Rectal smooth muscle tissue (tissue), 1 donor: ENCODE results near the gene RBM20.
"Not testable (repeated sequence)": the region's sequence is repeated elsewhere in the genome, so short reads cannot be mapped to it uniquely, and the experiment has no call there.

Experiments
- H3K27ac ChIP-seq: one replicate; pipeline ENCODE4 v1.7.0; 2013; ENCODE audit warnings: low read depth, low read length, inconsistent platforms
- H3K27me3 ChIP-seq: one replicate; pipeline ENCODE4 v1.7.0; 2013; ENCODE audit warnings: low read length; ENCODE audit not compliant: control insufficient read depth, insufficient read depth
- H3K36me3 ChIP-seq: one replicate; pipeline ENCODE4 v1.7.0; 2013; ENCODE audit warnings: low read length; ENCODE audit not compliant: control insufficient read depth, insufficient read depth
- H3K4me1 ChIP-seq: one replicate; pipeline ENCODE4 v1.7.0; 2013; ENCODE audit warnings: low read length; ENCODE audit not compliant: control insufficient read depth, insufficient read depth
- H3K4me3 ChIP-seq: one replicate; pipeline ENCODE4 v1.7.0; 2013; ENCODE audit warnings: low read length
- H3K9ac ChIP-seq: one replicate; pipeline ENCODE4 v1.7.0; 2013; ENCODE audit warnings: low read length

Gene RBM20

GRCh38 chr10:110695539-110695886, 51.4 kb downstream of the RBM20 start:
- Histone ChIP-seq H3K4me1 (peaks cover 16% of the 10 kb centered on the region), H3K27me3 (no peaks in the 10 kb centered on the region), H3K36me3 (no peaks in the 10 kb centered on the region), H3K27ac (no peak overlapping the region), H3K4me3 (no peak overlapping the region), H3K9ac (no peak overlapping the region)

- Histone ChIP-seq H3K27ac (no peak overlapping the region), H3K4me1 (peaks cover 19% of the 10 kb centered on the region), H3K9ac (no peak overlapping the region)
Measured at GRCh38 chr10:110696436-110696835, 52.3 kb downstream of the RBM20 start.

GRCh38 chr10:110698340-110698739, 54.2 kb downstream of the RBM20 start:
- peaks cover 19% of the 10 kb centered on the region for H3K4me1 ChIP-seq
- no peak overlapping the region for H3K4me3 ChIP-seq
- H3K27ac ChIP-seq: peak overlapping the region; percentile 72
- no peak overlapping the region for H3K9ac ChIP-seq
- no peaks in the 10 kb centered on the region for H3K36me3 ChIP-seq
- no peaks in the 10 kb centered on the region for H3K27me3 ChIP-seq

More at GRCh38 chr10:110696436-110696835, 52.3 kb downstream of the RBM20 start:
- Histone ChIP-seq H3K27me3 (no peaks in the 10 kb centered on the region), H3K36me3 (no peaks in the 10 kb centered on the region), H3K4me3 (no peak overlapping the region)

- Histone ChIP-seq H3K27me3 (no peaks in the 10 kb centered on the region), H3K27ac (peak overlapping the region; percentile 72), H3K4me3 (no peak overlapping the region), H3K9ac (no peak overlapping the region), H3K4me1 (peaks cover 19% of the 10 kb centered on the region), H3K36me3 (no peaks in the 10 kb centered on the region)
Measured at GRCh38 chr10:110698782-110699201, 54.7 kb downstream of the RBM20 start.

- H3K9ac ChIP-seq: no peak overlapping the region
- H3K36me3 ChIP-seq: no peaks in the 10 kb centered on the region
- H3K4me1 ChIP-seq: peaks cover 19% of the 10 kb centered on the region
- H3K27ac ChIP-seq: peak overlapping the region; percentile 55
- H3K27me3 ChIP-seq: no peaks in the 10 kb centered on the region
- H3K4me3 ChIP-seq: no peak overlapping the region
Measured at GRCh38 chr10:110699859-110700468, 55.8 kb downstream of the RBM20 start.

- Histone ChIP-seq H3K4me1 (peaks cover 19% of the 10 kb centered on the region), H3K27me3 (no peaks in the 10 kb centered on the region), H3K9ac (no peak overlapping the region), H3K36me3 (no peaks in the 10 kb centered on the region), H3K4me3 (no peak overlapping the region), H3K27ac (no peak overlapping the region)
Measured at GRCh38 chr10:110700947-110701616, 56.9 kb downstream of the RBM20 start.

- Histone ChIP-seq H3K4me1 (peaks cover 19% of the 10 kb centered on the region), H3K36me3 (no peaks in the 10 kb centered on the region), H3K4me3 (no peak overlapping the region), H3K9ac (no peak overlapping the region), H3K27me3 (no peaks in the 10 kb centered on the region), H3K27ac (no peak overlapping the region)
Measured at GRCh38 chr10:110701617-110701971, 57.5 kb downstream of the RBM20 start.

- H3K4me1 ChIP-seq: peaks cover 12% of the 10 kb centered on the region
- H3K9ac ChIP-seq: no peak overlapping the region
- no peak overlapping the region for H3K4me3 ChIP-seq
- H3K36me3 ChIP-seq: no peaks in the 10 kb centered on the region
- no peak overlapping the region for H3K27ac ChIP-seq
- no peaks in the 10 kb centered on the region for H3K27me3 ChIP-seq
Measured at GRCh38 chr10:110704070-110704469, 59.9 kb downstream of the RBM20 start.

- peaks cover 8% of the 10 kb centered on the region for H3K4me1 ChIP-seq
- no peaks in the 10 kb centered on the region for H3K36me3 ChIP-seq
- H3K27ac ChIP-seq: no peak overlapping the region
Measured at GRCh38 chr10:110704906-110705476, 60.9 kb downstream of the RBM20 start.

GRCh38 chr10:110705596-110705995, 61.5 kb downstream of the RBM20 start:
- not testable (repeated sequence) for H3K27me3 ChIP-seq, H3K4me3 ChIP-seq, H3K27ac ChIP-seq, H3K9ac ChIP-seq, H3K4me1 ChIP-seq, H3K36me3 ChIP-seq

More at GRCh38 chr10:110704906-110705476, 60.9 kb downstream of the RBM20 start:
- Histone ChIP-seq H3K27me3 (no peaks in the 10 kb centered on the region), H3K9ac (no peak overlapping the region), H3K4me3 (no peak overlapping the region)

- Histone ChIP-seq H3K4me1 (no peaks in the 10 kb centered on the region), H3K9ac (no peak overlapping the region), H3K27me3 (no peaks in the 10 kb centered on the region), H3K36me3 (no peaks in the 10 kb centered on the region), H3K27ac (no peak overlapping the region), H3K4me3 (no peak overlapping the region)
Measured at GRCh38 chr10:110706690-110707098, 62.6 kb downstream of the RBM20 start.

- Histone ChIP-seq H3K36me3 (no peaks in the 10 kb centered on the region), H3K27ac (no peak overlapping the region), H3K9ac (no peak overlapping the region), H3K4me1 (no peaks in the 10 kb centered on the region), H3K4me3 (no peak overlapping the region), H3K27me3 (no peaks in the 10 kb centered on the region)
Measured at GRCh38 chr10:110708776-110709443, 64.8 kb downstream of the RBM20 start.
